IMR-90 (cell line): Measurements from ENCODE around the gene SH3GL2. TPM values are rescaled to one million over a fixed set of nuclear protein-coding genes. Genes with fewer than 3 reads are reported as not detected.

Experiments used
- ATAC-seq: fragments of 200-7000 bp; cut with Tn5 transposase; 2 replicates; pipeline ENCODE4 v1.9.1; 2020; ENCODE audit warnings: low read depth, mild to moderate bottlenecking, moderate library complexity
- BruUV-seq: library from RNA; stranded (reverse); fragments of 400-500 nt; replicated peaks from 2 replicates; lab custom pipeline; 2021; lab: Mats Ljungman, UMichigan
- CTCF ChIA-PET: fragments of 300-600 bp; formaldehyde crosslinking; extraction: SDS; loops from one replicate; lab custom pipeline; 2021; ENCODE audit warnings: antibody characterized with exemption; lab: Yijun Ruan, JAX
- POLR2A ChIA-PET: fragments of 300-600 bp; sonication (Branson Sonifier 250); formaldehyde crosslinking; loops from one replicate; lab custom pipeline; 2022; ENCODE audit warnings: antibody characterized with exemption; ENCODE audit not compliant: unreplicated experiment; lab: Charles Lee
- DNase-seq: peaks from one replicate; pipeline ENCODE4 v3.0.0; 2013
- H2AFZ ChIP-seq: replicated peaks from 2 replicates; pipeline ENCODE3; 2013; ENCODE audit warnings: low read length, mild to moderate bottlenecking; ENCODE audit not compliant: poor library complexity
- H2AK5ac ChIP-seq: 2 replicates; pipeline ENCODE4 v1.6.1; 2013; ENCODE audit warnings: low read depth, low read length, inconsistent platforms
- H2AK9ac ChIP-seq: replicated peaks from 2 replicates; pipeline ENCODE3; 2013; ENCODE audit warnings: mild to moderate bottlenecking, low read depth, low read length, moderate library complexity; ENCODE audit not compliant: poor library complexity
- H2BK120ac ChIP-seq: 2 replicates; pipeline ENCODE4 v1.6.1; 2013; ENCODE audit warnings: low read depth, low read length, inconsistent platforms
- H2BK15ac ChIP-seq: 3 replicates; pipeline ENCODE4 v1.6.1; 2013; ENCODE audit warnings: low read depth, low read length, inconsistent platforms
- H2BK20ac ChIP-seq: 2 replicates; pipeline ENCODE4 v1.6.1; 2013; ENCODE audit warnings: low read depth, mild to moderate bottlenecking, inconsistent platforms, low read length, moderate library complexity
- H2BK5ac ChIP-seq: 2 replicates; pipeline ENCODE4 v1.6.1; 2013; ENCODE audit warnings: mild to moderate bottlenecking, low read depth, low read length, inconsistent platforms; ENCODE audit not compliant: poor library complexity, severe bottlenecking
- H3K14ac ChIP-seq: replicated peaks from 2 replicates; pipeline ENCODE4 v1.6.1; 2013; ENCODE audit warnings: low read depth, low read length, inconsistent platforms
- H3K18ac ChIP-seq: 2 replicates; pipeline ENCODE4 v1.6.1; 2013; ENCODE audit warnings: low read depth, low read length, control low read depth
- H3K23ac ChIP-seq: 2 replicates; pipeline ENCODE4 v1.6.1; 2013; ENCODE audit warnings: low read depth, low read length, inconsistent platforms
- H3K27ac ChIP-seq: 2 replicates; pipeline ENCODE4 v1.5.1; 2013; ENCODE audit warnings: mild to moderate bottlenecking, control low read depth, low read length; ENCODE audit not compliant: insufficient read depth
- H3K27me3 ChIP-seq: 2 replicates; pipeline ENCODE4 v1.6.1; 2013; ENCODE audit warnings: low read length; ENCODE audit not compliant: control insufficient read depth, insufficient read depth
- H3K36me3 ChIP-seq: 2 replicates; pipeline ENCODE4 v1.6.1; 2013; ENCODE audit warnings: low read length, mixed read lengths; ENCODE audit not compliant: control insufficient read depth, insufficient read depth
- H3K4ac ChIP-seq: 2 replicates; pipeline ENCODE4 v1.6.1; 2013; ENCODE audit warnings: low read depth, low read length, inconsistent platforms
- H3K4me1 ChIP-seq: 2 replicates; pipeline ENCODE4 v1.6.1; 2013; ENCODE audit warnings: low read length, mixed read lengths; ENCODE audit not compliant: control insufficient read depth, insufficient read depth
- H3K4me2 ChIP-seq: 2 replicates; pipeline ENCODE4 v1.6.1; 2013; ENCODE audit warnings: low read depth, mild to moderate bottlenecking, control low read depth, low read length, moderate library complexity
- H3K4me3 ChIP-seq: 2 replicates; pipeline ENCODE4 v1.5.1; 2013; ENCODE audit warnings: low read depth, mild to moderate bottlenecking, control low read depth, low read length, moderate library complexity; ENCODE audit not compliant: insufficient read depth
- H3K56ac ChIP-seq: 2 replicates; pipeline ENCODE4 v1.6.1; 2013; ENCODE audit warnings: low read length, inconsistent platforms; ENCODE audit not compliant: insufficient read depth; ENCODE audit errors: extremely low read depth
- H3K79me1 ChIP-seq, 2 experiments: 2 replicates each; pipeline ENCODE4 v1.6.1; 2013; ENCODE audit warnings: low read length in 2 of 2, inconsistent platforms in 1 of 2, low read depth in 1 of 2
- H3K9ac ChIP-seq: 2 replicates; pipeline ENCODE4 v1.6.1; 2013; ENCODE audit warnings: low read depth, low read length, control low read depth
- H3K9me1 ChIP-seq: 2 replicates; pipeline ENCODE4 v1.6.1; 2013; ENCODE audit warnings: low read length, inconsistent platforms; ENCODE audit not compliant: insufficient read depth
- H3K9me3 ChIP-seq: 2 replicates; pipeline ENCODE4 v1.6.1; 2013; ENCODE audit warnings: low read length; ENCODE audit not compliant: control insufficient read depth, insufficient read depth
- H4K20me1 ChIP-seq: 2 replicates; pipeline ENCODE4 v1.6.1; 2013; ENCODE audit warnings: low read length, inconsistent platforms; ENCODE audit not compliant: insufficient read depth
- H4K5ac ChIP-seq: 2 replicates; pipeline ENCODE4 v1.6.1; 2013; ENCODE audit warnings: mild to moderate bottlenecking, low read depth, low read length, control low read depth
- H4K8ac ChIP-seq, 2 experiments: 2 replicates each; pipeline ENCODE4 v1.6.1; 2013; ENCODE audit warnings: low read depth in 2 of 2, low read length in 2 of 2, control low read depth in 1 of 2, inconsistent platforms in 1 of 2
- H4K91ac ChIP-seq: 2 replicates; pipeline ENCODE4 v1.6.1; 2013; ENCODE audit warnings: low read depth, low read length, inconsistent platforms; ENCODE audit not compliant: insufficient read depth
- BHLHE40 ChIP-seq: fragments of 150-350 bp; IDR thresholded peaks from 2 replicates; pipeline ENCODE4 v1.6.1; 2016; ENCODE audit warnings: mild to moderate bottlenecking, low read depth, low read length
- CEBPB ChIP-seq: IDR thresholded peaks from 2 replicates; pipeline ENCODE4 v1.6.1; 2012; ENCODE audit warnings: low read depth, low read length, improper control_type of control experiment
- CHD1 ChIP-seq: IDR thresholded peaks from 2 replicates; pipeline ENCODE4 v1.6.1; 2012; ENCODE audit warnings: low read depth, low read length, improper control_type of control experiment
- CTCF ChIP-seq: conservative IDR thresholded peaks from 2 replicates; pipeline ENCODE4 v1.5.1; 2012; ENCODE audit warnings: mild to moderate bottlenecking, low read depth, low read length, improper control_type of control experiment
- FOS ChIP-seq: fragments of 150-350 bp; IDR thresholded peaks from 2 replicates; pipeline ENCODE4 v1.6.1; 2016; ENCODE audit warnings: low read depth, low read length
- MAFK ChIP-seq: IDR thresholded peaks from 2 replicates; pipeline ENCODE4 v1.6.1; 2012; ENCODE audit warnings: low read depth, low read length, improper control_type of control experiment
- MAZ ChIP-seq: IDR thresholded peaks from 2 replicates; pipeline ENCODE4 v1.6.1; 2012; ENCODE audit warnings: low read depth, mild to moderate bottlenecking, low read length, improper control_type of control experiment, moderate library complexity, borderline replicate concordance
- NFE2L2 ChIP-seq: fragments of 150-350 bp; IDR thresholded peaks from 2 replicates; pipeline ENCODE4 v1.6.1; 2016; ENCODE audit warnings: low read depth, mild to moderate bottlenecking, low read length
- POLR2A ChIP-seq: IDR thresholded peaks from 2 replicates; pipeline ENCODE4 v1.6.1; 2012; ENCODE audit warnings: mild to moderate bottlenecking, low read depth, low read length
- RAD21 ChIP-seq: IDR thresholded peaks from 2 replicates; pipeline ENCODE4 v1.6.1; 2012; ENCODE audit warnings: low read length, improper control_type of control experiment
- RCOR1 ChIP-seq: IDR thresholded peaks from 2 replicates; pipeline ENCODE4 v1.6.1; 2012; ENCODE audit warnings: mild to moderate bottlenecking, low read length, improper control_type of control experiment; ENCODE audit not compliant: insufficient replicate concordance
- RFX5 ChIP-seq: IDR thresholded peaks from 2 replicates; pipeline ENCODE4 v1.8.0; 2012; ENCODE audit warnings: low read depth, mild to moderate bottlenecking, low read length, moderate library complexity
- SMC3 ChIP-seq: fragments of 150-350 bp; IDR thresholded peaks from 2 replicates; pipeline ENCODE4 v1.6.1; 2016; ENCODE audit warnings: low read depth, mild to moderate bottlenecking, antibody characterized with exemption, low read length, moderate library complexity
- USF2 ChIP-seq: fragments of 150-350 bp; IDR thresholded peaks from 2 replicates; pipeline ENCODE4 v1.6.1; 2017; ENCODE audit warnings: mild to moderate bottlenecking, antibody characterized with exemption, low read length, low read depth
- WGBS, 2 experiments: methylation state at CpG; one replicate each; pipeline versions ENCODE4 v1.1.5 to v1.1.7; 2013; ENCODE audit warnings: missing lambda C conversion rate in 2 of 2; ENCODE audit not compliant: insufficient read length in 1 of 2; ENCODE audit errors: extremely low coverage in 2 of 2; 5-methylcytosine and 5-hydroxymethylcytosine counted together
- dilution Hi-C: fragments of 300-500 bp; cut with HindIII; formaldehyde crosslinking; loops from one replicate; pipeline ENCODE4 v1.14.3; 2018; ENCODE audit warnings: low sequenced_read_pairs; ENCODE audit not compliant: unreplicated experiment
- in situ Hi-C: fragments of 300-500 bp; cut with MboI; formaldehyde crosslinking; loops from 3 replicates; pipeline ENCODE4 v1.14.3; 2019; ENCODE audit warnings: low sequenced_read_pairs, inconsistent platforms, mixed read lengths
- intact Hi-C: fragments of 100-400 bp; cut with micrococcal nuclease; formaldehyde crosslinking; loops from 2 replicates; pipeline ENCODE4 v1.10.0; 2022
- polyA plus RNA-seq, 3 experiments: library from polyadenylated mRNA; depleted of rRNA; stranded (reverse); fragments of >200 nt; gene quantifications; 2 replicates each; pipeline ENCODE4 v1.2.3, GENCODE V29; 2012; ENCODE audit warnings: low replicate concordance in 1 of 3
- total RNA-seq: library from RNA; depleted of rRNA; stranded (reverse); fragments of >200 nt; gene quantifications from 2 replicates; pipeline ENCODE4 v1.2.3, GENCODE V29; 2012

Gene SH3GL2
- total and polyA plus RNA-seq, 2 of the 4 experiments (the other 2 are of a cell fraction) = under 0.01 to 0.05 TPM

- H3K23ac ChIP-seq = no peak overlapping the region
- no peak overlapping the region for H3K9ac ChIP-seq
- H3K27ac ChIP-seq = no peak overlapping the region
- no peak overlapping the region for H3K56ac ChIP-seq
- no peak overlapping the region for H4K8ac ChIP-seq
- H2BK15ac ChIP-seq = no peak overlapping the region
- no peak overlapping the region for H3K4ac ChIP-seq
- no peak overlapping the region for H4K91ac ChIP-seq
- H3K4me1 ChIP-seq = no peaks in the 10 kb centered on the region
- DNase-seq = no peak
- no peak overlapping the region for H3K4me2 ChIP-seq
- H3K9me3 ChIP-seq = no peaks in the 10 kb centered on the region
- no peak overlapping the region for H2BK120ac ChIP-seq
- no peak overlapping the region for H2AFZ ChIP-seq
- no peak overlapping the region for H3K14ac ChIP-seq
- BruUV-seq = no TSS peak
- H2BK20ac ChIP-seq = no peak overlapping the region
- no peak overlapping the region for H4K5ac ChIP-seq
- in situ Hi-C loops = no loop called here
- H2AK9ac ChIP-seq = no peak overlapping the region
- no peaks in the 10 kb centered on the region for H4K20me1 ChIP-seq
- ChIA-PET CTCF (no interaction called here), POLR2A (no interaction called here)
- no peak overlapping the region for H2BK5ac ChIP-seq
- no peak for ATAC-seq
- no peak overlapping the region for H2AK5ac ChIP-seq
- intact Hi-C loops = no loop called here
- H3K36me3 ChIP-seq = no peaks in the 10 kb centered on the region
- H3K27me3 ChIP-seq = no peaks in the 10 kb centered on the region
- no peaks in the 10 kb centered on the region for H3K79me1 ChIP-seq
- no peaks in the 10 kb centered on the region for H3K9me1 ChIP-seq
- dilution Hi-C loops = no loop called here
- WGBS, 2 experiments = no CpG with 5 or more reads among the region's 2 CpGs
- TF ChIP-seq BHLHE40 = no peak
- TF ChIP-seq CTCF = no peak
- no peak for TF ChIP-seq USF2
- no peak for TF ChIP-seq CHD1
- no peak for TF ChIP-seq CEBPB
- TF ChIP-seq POLR2A = no peak
- no peak for TF ChIP-seq RFX5
- no peak for TF ChIP-seq RCOR1
- no peak for TF ChIP-seq MAFK
- no peak for TF ChIP-seq FOS
- TF ChIP-seq SMC3 = no peak
- no peak for TF ChIP-seq MAZ
- no peak for TF ChIP-seq RAD21
- TF ChIP-seq NFE2L2 = no peak
- H3K18ac ChIP-seq = no peak overlapping the region
- H3K4me3 ChIP-seq = no peak overlapping the region
Observed at GRCh38 chr9:17706347-17706746, 127.5 kb downstream of the SH3GL2 start.
